ENCODE data around the gene PAXX.
A peak's percentile ranks its signal among the peaks of the same experiment; 100 is the strongest.
"Not testable (repeated sequence)": the region's sequence is repeated elsewhere in the genome, so short reads cannot be mapped to it uniquely, and the experiment has no call there.

The PAXX gene

GRCh38 chr9:137020771-137021567 lies 28.7 kb downstream of the PAXX start:
- DNase-seq: no peak

GRCh38 chr9:137021568-137021978 lies 29.4 kb downstream of the PAXX start:
- DNase-seq: no peak

GRCh38 chr9:137021979-137022661 lies 29.9 kb downstream of the PAXX start:
- peak; percentile 74 for DNase-seq

GRCh38 chr9:137022662-137023008 lies 30.4 kb downstream of the PAXX start:
- DNase-seq: no peak

GRCh38 chr9:137023157-137023556 lies 30.9 kb downstream of the PAXX start:
- no peak for DNase-seq

GRCh38 chr9:137023583-137023991 lies 31.4 kb downstream of the PAXX start:
- no peak for DNase-seq

GRCh38 chr9:137025517-137025966 lies 33.3 kb downstream of the PAXX start:
- DNase-seq: peak; percentile 27 to 53

GRCh38 chr9:137026384-137026783 lies 34.2 kb downstream of the PAXX start:
- no peak for DNase-seq

- DNase-seq: no peak
Observed at GRCh38 chr9:137026828-137027227, 34.6 kb downstream of the PAXX start.

GRCh38 chr9:137027369-137028262 lies 35.4 kb downstream of the PAXX start, which contains the start of gene ABCA2:
ABCA2 (minus strand) TSS chr9:137028237; CDS start chr9:137028140, 97 bp downstream.
- no peak for DNase-seq

- peak; percentile 73 to 77 for DNase-seq
Observed at GRCh38 chr9:137028263-137029057, 36.2 kb downstream of the PAXX start.

- peak; percentile 65 to 72 for DNase-seq
Observed at GRCh38 chr9:137029058-137029936, 37.1 kb downstream of the PAXX start.

GRCh38 chr9:137030006-137030405 lies 37.8 kb downstream of the PAXX start:
- no peak for DNase-seq

- peak; percentile 49 to 61 for DNase-seq
Observed at GRCh38 chr9:137030538-137031527, 38.6 kb downstream of the PAXX start.

GRCh38 chr9:137031904-137032640 lies 39.9 kb downstream of the PAXX start, which contains the start of gene FUT7:
FUT7 (minus strand) TSS chr9:137032088; CDS start chr9:137031991, 97 bp downstream.
- peak; percentile 48 to 64 for DNase-seq

GRCh38 chr9:137032858-137033257 lies 40.6 kb downstream of the PAXX start:
- peak; percentile 31 to 69 for DNase-seq

GRCh38 chr9:137033481-137033880 lies 41.3 kb downstream of the PAXX start:
- DNase-seq: not testable (repeated sequence)

GRCh38 chr9:137034039-137034708 lies 42.0 kb downstream of the PAXX start:
- DNase-seq: peak in 1 of 2 donors; percentile 35
